ENCODE data around the gene TMEM245.
"Not testable (repeated sequence)": the region's sequence is repeated elsewhere in the genome, so short reads cannot be mapped to it uniquely, and the experiment has no call there.

Gene TMEM245

GRCh38 chr9:109138421-109138820 lies 18.7 kb upstream of the TMEM245 start:
- no peak overlapping the region for H3K27ac ChIP-seq (ENCODE audit: insufficient read depth, low read length, poor library complexity, severe bottlenecking)
- no peak overlapping the region for H3K4me3 ChIP-seq (ENCODE audit: insufficient read depth, low read depth, low read length, poor library complexity, severe bottlenecking)
- no peaks in the 10 kb centered on the region for H3K36me3 ChIP-seq (ENCODE audit: control insufficient read depth, insufficient read depth, low read length)
- no peaks in the 10 kb centered on the region for H3K27me3 ChIP-seq (replicated peaks; ENCODE audit: control insufficient read depth, insufficient read depth, low read length, poor library complexity, severe bottlenecking)
- H3K9me3 ChIP-seq (ENCODE audit: control insufficient read depth, low read length) = no peaks in the 10 kb centered on the region
- no peaks in the 10 kb centered on the region for H3K4me1 ChIP-seq (ENCODE audit: control insufficient read depth, insufficient read depth, low read length, poor library complexity, severe bottlenecking)
- no peak for DNase-seq

- H3K27me3 ChIP-seq (replicated peaks; ENCODE audit: control insufficient read depth, insufficient read depth, low read length, poor library complexity, severe bottlenecking) = no peaks in the 10 kb centered on the region
- H3K4me1 ChIP-seq (ENCODE audit: control insufficient read depth, insufficient read depth, low read length, poor library complexity, severe bottlenecking) = no peaks in the 10 kb centered on the region
- no peaks in the 10 kb centered on the region for H3K36me3 ChIP-seq (ENCODE audit: control insufficient read depth, insufficient read depth, low read length)
- H3K27ac ChIP-seq (ENCODE audit: insufficient read depth, low read length, poor library complexity, severe bottlenecking) = no peak overlapping the region
- H3K9me3 ChIP-seq (ENCODE audit: control insufficient read depth, low read length) = no peaks in the 10 kb centered on the region
- DNase-seq = no peak
- H3K4me3 ChIP-seq (ENCODE audit: insufficient read depth, low read depth, low read length, poor library complexity, severe bottlenecking) = no peak overlapping the region
Measured at GRCh38 chr9:109134167-109134578, 14.4 kb upstream of the TMEM245 start.

- no peaks in the 10 kb centered on the region for H3K4me1 ChIP-seq (ENCODE audit: control insufficient read depth, insufficient read depth, low read length, poor library complexity, severe bottlenecking)
- no peaks in the 10 kb centered on the region for H3K27me3 ChIP-seq (replicated peaks; ENCODE audit: control insufficient read depth, insufficient read depth, low read length, poor library complexity, severe bottlenecking)
- no peaks in the 10 kb centered on the region for H3K9me3 ChIP-seq (ENCODE audit: control insufficient read depth, low read length)
- H3K27ac ChIP-seq (ENCODE audit: insufficient read depth, low read length, poor library complexity, severe bottlenecking) = no peak overlapping the region
- no peaks in the 10 kb centered on the region for H3K36me3 ChIP-seq (ENCODE audit: control insufficient read depth, insufficient read depth, low read length)
- DNase-seq = no peak
- H3K4me3 ChIP-seq (ENCODE audit: insufficient read depth, low read depth, low read length, poor library complexity, severe bottlenecking) = no peak overlapping the region
Measured at GRCh38 chr9:109133533-109133932, 13.8 kb upstream of the TMEM245 start.

- Histone ChIP-seq H3K4me3 (ENCODE audit: insufficient read depth, low read depth, low read length, poor library complexity, severe bottlenecking) (no peak overlapping the region), H3K27me3 (replicated peaks; ENCODE audit: control insufficient read depth, insufficient read depth, low read length, poor library complexity, severe bottlenecking) (no peaks in the 10 kb centered on the region), H3K9me3 (ENCODE audit: control insufficient read depth, low read length) (no peaks in the 10 kb centered on the region), H3K4me1 (ENCODE audit: control insufficient read depth, insufficient read depth, low read length, poor library complexity, severe bottlenecking) (no peaks in the 10 kb centered on the region), H3K36me3 (ENCODE audit: control insufficient read depth, insufficient read depth, low read length) (no peaks in the 10 kb centered on the region), H3K27ac (ENCODE audit: insufficient read depth, low read length, poor library complexity, severe bottlenecking) (no peak overlapping the region)
- no peak for DNase-seq
Measured at GRCh38 chr9:109132567-109133021, 12.8 kb upstream of the TMEM245 start.

- Histone ChIP-seq H3K4me1 (ENCODE audit: control insufficient read depth, insufficient read depth, low read length, poor library complexity, severe bottlenecking) (no peaks in the 10 kb centered on the region), H3K9me3 (ENCODE audit: control insufficient read depth, low read length) (no peaks in the 10 kb centered on the region), H3K27me3 (replicated peaks; ENCODE audit: control insufficient read depth, insufficient read depth, low read length, poor library complexity, severe bottlenecking) (no peaks in the 10 kb centered on the region), H3K36me3 (ENCODE audit: control insufficient read depth, insufficient read depth, low read length) (no peaks in the 10 kb centered on the region), H3K27ac (ENCODE audit: insufficient read depth, low read length, poor library complexity, severe bottlenecking) (no peak overlapping the region), H3K4me3 (ENCODE audit: insufficient read depth, low read depth, low read length, poor library complexity, severe bottlenecking) (no peak overlapping the region)
- no peak for DNase-seq
Measured at GRCh38 chr9:109129470-109130197, 9.9 kb upstream of the TMEM245 start.

- H3K4me1 ChIP-seq (ENCODE audit: control insufficient read depth, insufficient read depth, low read length, poor library complexity, severe bottlenecking); DNase-seq; H3K27ac ChIP-seq (ENCODE audit: insufficient read depth, low read length, poor library complexity, severe bottlenecking); H3K36me3 ChIP-seq (ENCODE audit: control insufficient read depth, insufficient read depth, low read length); H3K27me3 ChIP-seq (replicated peaks; ENCODE audit: control insufficient read depth, insufficient read depth, low read length, poor library complexity, severe bottlenecking); H3K4me3 ChIP-seq (ENCODE audit: insufficient read depth, low read depth, low read length, poor library complexity, severe bottlenecking); H3K9me3 ChIP-seq (ENCODE audit: control insufficient read depth, low read length): not testable (repeated sequence)
Measured at GRCh38 chr9:109126671-109127070, 6.9 kb upstream of the TMEM245 start.

GRCh38 chr9:109124121-109124520 lies 4.4 kb upstream of the TMEM245 start:
- H3K36me3 ChIP-seq (ENCODE audit: control insufficient read depth, insufficient read depth, low read length) = no peaks in the 10 kb centered on the region
- H3K4me3 ChIP-seq (ENCODE audit: insufficient read depth, low read depth, low read length, poor library complexity, severe bottlenecking) = no peak overlapping the region
- no peak overlapping the region for H3K27ac ChIP-seq (ENCODE audit: insufficient read depth, low read length, poor library complexity, severe bottlenecking)
- peaks cover 3% of the 10 kb centered on the region for H3K4me1 ChIP-seq (ENCODE audit: control insufficient read depth, insufficient read depth, low read length, poor library complexity, severe bottlenecking)
- H3K27me3 ChIP-seq (replicated peaks; ENCODE audit: control insufficient read depth, insufficient read depth, low read length, poor library complexity, severe bottlenecking) = no peaks in the 10 kb centered on the region
- no peak for DNase-seq
- H3K9me3 ChIP-seq (ENCODE audit: control insufficient read depth, low read length) = no peaks in the 10 kb centered on the region

- Histone ChIP-seq H3K36me3 (ENCODE audit: control insufficient read depth, insufficient read depth, low read length) (no peaks in the 10 kb centered on the region), H3K4me1 (ENCODE audit: control insufficient read depth, insufficient read depth, low read length, poor library complexity, severe bottlenecking) (peaks cover 13% of the 10 kb centered on the region), H3K27ac (ENCODE audit: insufficient read depth, low read length, poor library complexity, severe bottlenecking) (no peak overlapping the region), H3K4me3 (ENCODE audit: insufficient read depth, low read depth, low read length, poor library complexity, severe bottlenecking) (no peak overlapping the region), H3K9me3 (ENCODE audit: control insufficient read depth, low read length) (no peaks in the 10 kb centered on the region), H3K27me3 (replicated peaks; ENCODE audit: control insufficient read depth, insufficient read depth, low read length, poor library complexity, severe bottlenecking) (no peaks in the 10 kb centered on the region)
- DNase-seq = no peak
Measured at GRCh38 chr9:109122726-109123621, 3.2 kb upstream of the TMEM245 start.

- no peaks in the 10 kb centered on the region for H3K36me3 ChIP-seq (ENCODE audit: control insufficient read depth, insufficient read depth, low read length)
- H3K27ac ChIP-seq (ENCODE audit: insufficient read depth, low read length, poor library complexity, severe bottlenecking) = no peak overlapping the region
- no peak overlapping the region for H3K4me3 ChIP-seq (ENCODE audit: insufficient read depth, low read depth, low read length, poor library complexity, severe bottlenecking)
- no peaks in the 10 kb centered on the region for H3K27me3 ChIP-seq (replicated peaks; ENCODE audit: control insufficient read depth, insufficient read depth, low read length, poor library complexity, severe bottlenecking)
- no peak for DNase-seq
- H3K4me1 ChIP-seq (ENCODE audit: control insufficient read depth, insufficient read depth, low read length, poor library complexity, severe bottlenecking) = peaks cover 29% of the 10 kb centered on the region
- H3K9me3 ChIP-seq (ENCODE audit: control insufficient read depth, low read length) = no peaks in the 10 kb centered on the region
Measured at GRCh38 chr9:109121232-109121796, 1.6 kb upstream of the TMEM245 start.
